ENCODE data around the gene DIAPH3.

DIAPH3 gene

GRCh38 chr13:59733744-59734143 is 430.0 kb downstream of the DIAPH3 start:
- ChIA-PET CTCF (no interaction called here), POLR2A (ENCODE audit: low non-redundant PET) (no interaction called here)
- TF ChIP-seq CTCF (conservative IDR thresholded peaks at IDR 0.05; ENCODE audit: low read depth) = no peak
- no peak for DNase-seq (ENCODE audit: low spot score)
- H3K27ac ChIP-seq = no peak overlapping the region

DNA sequence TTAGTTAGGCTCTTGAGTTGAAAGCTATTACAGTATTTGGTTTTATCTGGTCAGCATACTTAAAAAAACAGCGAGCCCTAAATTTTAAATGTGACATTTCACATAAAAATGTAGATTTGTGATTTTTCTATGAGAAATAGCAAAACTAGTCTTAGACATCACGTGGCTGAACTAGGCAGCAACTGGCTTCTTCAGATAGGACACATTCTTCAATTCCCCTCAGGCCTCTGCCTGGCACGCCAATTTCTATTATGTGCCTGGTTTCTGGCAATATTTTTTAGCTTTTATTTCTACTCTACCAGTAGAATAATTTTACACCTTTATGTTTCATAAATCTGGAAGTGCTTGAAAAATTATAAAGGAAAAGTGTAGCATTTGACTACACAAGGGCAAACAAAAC is 433.7 kb downstream of the DIAPH3 start:
- DNase-seq (ENCODE audit: low spot score) = no peak
- no peak for TF ChIP-seq CTCF (conservative IDR thresholded peaks at IDR 0.05; ENCODE audit: low read depth)
- POLR2A ChIA-PET (ENCODE audit: low non-redundant PET) = no interaction called here
- CTCF ChIA-PET = interaction anchor here (0.5 to 0.6 kb wide), 3 partner anchors 42 to 1444 kb away, joined by 3 read pairs; no protein-coding TSS in a partner anchor
- H3K27ac ChIP-seq = no peak overlapping the region

DNA sequence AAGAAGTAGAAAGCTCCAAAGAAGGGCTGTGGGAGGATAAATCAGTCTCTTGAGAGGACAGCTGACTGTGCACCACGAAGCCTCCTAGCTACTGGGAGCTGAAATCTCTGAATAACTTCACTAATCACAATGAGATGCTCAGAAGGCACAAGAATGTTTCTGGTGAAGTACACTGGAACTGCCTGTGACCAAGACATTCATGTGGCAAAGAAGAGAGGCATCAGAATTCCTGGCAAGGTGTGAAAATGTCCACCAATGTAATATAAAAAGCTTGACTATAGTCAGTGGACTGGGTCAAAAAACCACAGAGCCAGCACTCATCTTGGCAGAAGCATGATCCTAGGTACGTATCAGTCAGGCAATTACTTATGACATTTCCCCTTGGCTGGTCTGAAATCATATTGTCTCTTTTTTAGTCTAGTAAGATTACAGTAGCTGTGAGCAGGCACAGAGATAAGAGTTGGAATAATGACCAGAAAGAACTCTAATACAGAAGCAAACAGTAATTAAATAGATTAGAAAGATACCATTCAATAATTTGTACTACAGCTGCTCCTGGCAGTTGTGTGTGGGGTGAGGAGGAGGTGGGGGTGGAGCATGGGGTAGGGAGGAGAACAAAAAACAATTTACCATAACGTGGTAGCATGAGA is 434.7 kb downstream of the DIAPH3 start:
- H3K27ac ChIP-seq = no peak overlapping the region
- no peak for DNase-seq (ENCODE audit: low spot score)
- POLR2A ChIA-PET (ENCODE audit: low non-redundant PET) = no interaction called here
- TF ChIP-seq CTCF (conservative IDR thresholded peaks at IDR 0.05; ENCODE audit: low read depth) = no peak
- CTCF ChIA-PET = no interaction called here

GRCh38 chr13:59721926-59722910 is 441.5 kb downstream of the DIAPH3 start:
- ChIA-PET CTCF (interaction anchor here (0.6 kb wide), 1 partner anchor 1687 kb away, joined by 3 read pairs; no protein-coding TSS in a partner anchor), POLR2A (ENCODE audit: low non-redundant PET) (no interaction called here)
- H3K27ac ChIP-seq = no peak overlapping the region
- no peak for TF ChIP-seq CTCF (conservative IDR thresholded peaks at IDR 0.05; ENCODE audit: low read depth)
- DNase-seq (ENCODE audit: low spot score) = no peak

GRCh38 chr13:59715611-59716010 is 448.1 kb downstream of the DIAPH3 start:
- H3K27ac ChIP-seq = no peak overlapping the region
- no peak for DNase-seq (ENCODE audit: low spot score)
- no peak for TF ChIP-seq CTCF (conservative IDR thresholded peaks at IDR 0.05; ENCODE audit: low read depth)
- CTCF ChIA-PET = interaction anchor here (0.7 kb wide), 1 partner anchor 1201 kb away, joined by 8 read pairs; no protein-coding TSS in a partner anchor
- POLR2A ChIA-PET (ENCODE audit: low non-redundant PET) = no interaction called here

GRCh38 chr13:59710996-59711701 is 452.6 kb downstream of the DIAPH3 start:
- H3K27ac ChIP-seq = no peak overlapping the region
- CTCF ChIA-PET = no interaction called here
- POLR2A ChIA-PET (ENCODE audit: low non-redundant PET) = no interaction called here
- DNase-seq (ENCODE audit: low spot score) = no peak
- TF ChIP-seq CTCF (conservative IDR thresholded peaks at IDR 0.05; ENCODE audit: low read depth) = no peak

All from RWPE1 (cell line).